ENCODE results near the gene KRT32. TPM values are rescaled to one million over a fixed set of nuclear protein-coding genes. Genes with fewer than 3 reads are reported as not detected.

KRT32 gene
- total RNA-seq, 4 donors from 2014 or later, result not detected

GRCh38 chr17:41500131-41500911 is 33.1 kb upstream of the KRT32 start:
- no peaks in the 10 kb centered on the region for H3K9me3 ChIP-seq
- no peaks in the 10 kb centered on the region for H3K36me3 ChIP-seq
- H3K4me3 ChIP-seq, result no peak overlapping the region
- TF ChIP-seq POLR2A (IDR thresholded peaks at IDR 0.05), result no peak
- TF ChIP-seq, protein P1, sequence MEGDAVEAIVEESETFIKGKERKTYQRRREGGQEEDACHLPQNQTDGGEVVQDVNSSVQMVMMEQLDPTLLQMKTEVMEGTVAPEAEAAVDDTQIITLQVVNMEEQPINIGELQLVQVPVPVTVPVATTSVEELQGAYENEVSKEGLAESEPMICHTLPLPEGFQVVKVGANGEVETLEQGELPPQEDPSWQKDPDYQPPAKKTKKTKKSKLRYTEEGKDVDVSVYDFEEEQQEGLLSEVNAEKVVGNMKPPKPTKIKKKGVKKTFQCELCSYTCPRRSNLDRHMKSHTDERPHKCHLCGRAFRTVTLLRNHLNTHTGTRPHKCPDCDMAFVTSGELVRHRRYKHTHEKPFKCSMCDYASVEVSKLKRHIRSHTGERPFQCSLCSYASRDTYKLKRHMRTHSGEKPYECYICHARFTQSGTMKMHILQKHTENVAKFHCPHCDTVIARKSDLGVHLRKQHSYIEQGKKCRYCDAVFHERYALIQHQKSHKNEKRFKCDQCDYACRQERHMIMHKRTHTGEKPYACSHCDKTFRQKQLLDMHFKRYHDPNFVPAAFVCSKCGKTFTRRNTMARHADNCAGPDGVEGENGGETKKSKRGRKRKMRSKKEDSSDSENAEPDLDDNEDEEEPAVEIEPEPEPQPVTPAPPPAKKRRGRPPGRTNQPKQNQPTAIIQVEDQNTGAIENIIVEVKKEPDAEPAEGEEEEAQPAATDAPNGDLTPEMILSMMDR (IDR thresholded peaks at IDR 0.05), result no peak
- no peak overlapping the region for H3K27ac ChIP-seq
- H3K4me1 ChIP-seq, result peaks cover 0 to 16% of the 10 kb centered on the region in 2 donors
- intact Hi-C loops (cut with DNase I; ENCODE audit: low total_unique reads), result no loop called here
- no peaks in the 10 kb centered on the region for H3K27me3 ChIP-seq
- no peak for DNase-seq

- intact Hi-C loops (cut with DNase I; ENCODE audit: low total_unique reads), result no loop called here
- no peak for TF ChIP-seq POLR2A (IDR thresholded peaks at IDR 0.05)
- DNase-seq, result no peak
- Histone ChIP-seq H3K4me1 (peaks cover 0 to 16% of the 10 kb centered on the region in 2 donors), H3K4me3 (no peak overlapping the region), H3K27me3 (no peaks in the 10 kb centered on the region), H3K27ac (no peak overlapping the region), H3K9me3 (no peaks in the 10 kb centered on the region), H3K36me3 (no peaks in the 10 kb centered on the region)
Measured at GRCh38 chr17:41499714-41500113, 32.5 kb upstream of the KRT32 start.

DNA sequence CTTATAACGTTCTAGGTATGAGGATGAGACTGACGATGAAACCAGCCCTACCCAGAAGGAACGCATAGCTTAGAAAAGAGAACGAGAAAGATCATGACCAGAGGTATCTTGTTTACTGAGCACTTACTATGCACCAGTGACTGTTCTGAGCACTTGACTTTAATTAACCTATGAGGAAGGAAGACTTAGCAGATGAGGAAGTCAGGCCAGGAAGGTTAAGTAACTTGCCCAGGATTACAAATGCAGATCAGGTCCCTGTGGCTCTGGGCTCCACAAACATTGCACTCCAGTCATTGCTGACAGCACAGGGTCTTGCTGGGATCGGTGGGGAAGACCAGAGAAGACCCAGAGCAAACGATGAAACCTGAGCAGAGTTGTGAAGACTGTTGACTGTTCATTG is 31.1 kb upstream of the KRT32 start:
- TF ChIP-seq POLR2A (IDR thresholded peaks at IDR 0.05), result no peak
- TF ChIP-seq, protein P1 (IDR thresholded peaks at IDR 0.05), result no peak
- Histone ChIP-seq H3K27ac (no peak overlapping the region), H3K4me1 (peaks cover 0 to 6% of the 10 kb centered on the region in 2 donors)

GRCh38 chr17:41496803-41497484 is 29.8 kb upstream of the KRT32 start:
- peak in 1 of 2 donors; percentile 37 for DNase-seq
- no peaks in the 10 kb centered on the region for H3K27me3 ChIP-seq
- TF ChIP-seq, protein P1 (IDR thresholded peaks at IDR 0.05), result peak; percentile 7 to 48 (median 25)
- TF ChIP-seq POLR2A (IDR thresholded peaks at IDR 0.05), result no peak

More for the DNA sequence above, 31.1 kb upstream of the KRT32 start:
- intact Hi-C loops (cut with DNase I; ENCODE audit: low total_unique reads), result no loop called here
- H3K27me3 ChIP-seq, result no peaks in the 10 kb centered on the region
- no peak overlapping the region for H3K4me3 ChIP-seq
- no peaks in the 10 kb centered on the region for H3K9me3 ChIP-seq
- H3K36me3 ChIP-seq, result no peaks in the 10 kb centered on the region
- no peak for DNase-seq

GRCh38 chr17:41494524-41494923 is 27.3 kb upstream of the KRT32 start:
- Histone ChIP-seq H3K27me3 (no peaks in the 10 kb centered on the region), H3K36me3 (no peaks in the 10 kb centered on the region), H3K4me3 (no peak overlapping the region), H3K27ac (no peak overlapping the region), H3K9me3 (no peaks in the 10 kb centered on the region), H3K4me1 (no peaks in the 10 kb centered on the region)
- no peak for DNase-seq
- TF ChIP-seq, protein P1 (IDR thresholded peaks at IDR 0.05), result no peak
- no peak for TF ChIP-seq POLR2A (IDR thresholded peaks at IDR 0.05)
- intact Hi-C loops (cut with DNase I; ENCODE audit: low total_unique reads), result no loop called here

More at GRCh38 chr17:41496803-41497484, 29.8 kb upstream of the KRT32 start:
- H3K9me3 ChIP-seq, result no peaks in the 10 kb centered on the region
- no peak overlapping the region for H3K4me3 ChIP-seq
- intact Hi-C loops (cut with DNase I; ENCODE audit: low total_unique reads), result no loop called here
- no peaks in the 10 kb centered on the region for H3K4me1 ChIP-seq
- H3K27ac ChIP-seq, result no peak overlapping the region
- H3K36me3 ChIP-seq, result no peaks in the 10 kb centered on the region
